Endothelial cell of umbilical vein (primary cell): ENCODE data around the gene LCE2C. TPM values are rescaled to one million over a fixed set of nuclear protein-coding genes. Genes with fewer than 3 reads are reported as not detected.

Experiments used
- BruUV-seq: library from RNA; stranded (reverse); fragments of 400-500 nt; replicated peaks from 2 replicates; lab custom pipeline; 2021; lab: Mats Ljungman, UMichigan
- CTCF ChIA-PET: fragments of 300-600, 350-600 bp; sonication (Branson Sonifier 250); formaldehyde crosslinking; loops from one replicate; lab custom pipeline; 2021; ENCODE audit warnings: antibody characterized with exemption, inconsistent platforms; lab: Charles Lee
- POLR2A ChIA-PET: fragments of 300-600, 350-600 bp; sonication (Branson Sonifier 250); formaldehyde crosslinking; loops from one replicate; lab custom pipeline; 2021; ENCODE audit warnings: antibody characterized with exemption, inconsistent platforms; lab: Charles Lee
- DNase-seq: peaks from one replicate; pipeline ENCODE4 v3.0.0-alpha.2; 2011; ENCODE audit warnings: low read depth, low spot score
- FAIRE-seq: peaks from 2 replicates; lab custom pipeline; 2011; peaks lifted over from hg19 to GRCh38; lab: Jason Lieb, UNC
- H2AFZ ChIP-seq: 2 replicates; pipeline ENCODE4 v1.6.0; 2012; ENCODE audit warnings: low read depth, low read length, control low read depth, inconsistent platforms
- H3K27ac ChIP-seq: 2 replicates; pipeline ENCODE4 v1.5.1; 2011; ENCODE audit warnings: low read depth, mild to moderate bottlenecking, control low read depth, low read length, moderate library complexity; ENCODE audit not compliant: insufficient read depth
- H3K27me3 ChIP-seq, 2 experiments: 2 replicates each; pipeline versions ENCODE4 v1.6.0 to v1.6.1; 2011; ENCODE audit warnings: low read length in 2 of 2, mixed read lengths in 1 of 2; ENCODE audit not compliant: control insufficient read depth in 2 of 2, insufficient read depth in 2 of 2
- H3K36me3 ChIP-seq, 2 experiments: 2 replicates in 1 of 2; 3 replicates in 1 of 2; pipeline ENCODE4 v1.5.1; 2011; ENCODE audit warnings: low read length in 2 of 2, mild to moderate bottlenecking in 1 of 2, moderate library complexity in 1 of 2; ENCODE audit not compliant: control insufficient read depth in 2 of 2, insufficient read depth in 2 of 2; ENCODE audit errors: extremely low read depth in 1 of 2
- H3K4me1 ChIP-seq: 3 replicates; pipeline ENCODE4 v1.5.1; 2011; ENCODE audit warnings: mild to moderate bottlenecking, low read length; ENCODE audit not compliant: control insufficient read depth, insufficient read depth; ENCODE audit errors: extremely low read depth
- H3K4me2 ChIP-seq: 2 replicates; pipeline ENCODE4 v1.6.1; 2011; ENCODE audit warnings: low read length, control low read depth, mixed read lengths; ENCODE audit not compliant: insufficient read depth
- H3K4me3 ChIP-seq, 3 experiments: fragments of 200-600 bp in 1 of 3; sonication (generic), shearing (Covaris generic) in 1 of 3; replicated peaks in 1 of 3; 2 replicates each; pipeline ENCODE4 v1.5.1; 2011 to 2016; ENCODE audit warnings: control low read depth in 3 of 3, low read length in 3 of 3, mild to moderate bottlenecking in 2 of 3, inconsistent platforms in 1 of 3, low read depth in 1 of 3, moderate library complexity in 1 of 3; ENCODE audit not compliant: insufficient read depth in 1 of 3
- H3K79me2 ChIP-seq: 2 replicates; pipeline ENCODE4 v1.6.0; 2012; ENCODE audit warnings: low read length, inconsistent platforms; ENCODE audit not compliant: control insufficient read depth, insufficient read depth
- H3K9ac ChIP-seq: replicated peaks from 2 replicates; pipeline ENCODE3; 2011; ENCODE audit warnings: low read length, control low read depth; ENCODE audit not compliant: insufficient read depth; ENCODE audit errors: extremely low read depth
- H3K9me1 ChIP-seq: replicated peaks from 3 replicates; pipeline ENCODE4 v1.6.0; 2011; ENCODE audit warnings: mild to moderate bottlenecking, low read length; ENCODE audit not compliant: control insufficient read depth, insufficient read depth; ENCODE audit errors: extremely low read depth
- H3K9me3 ChIP-seq: replicated peaks from 2 replicates; pipeline ENCODE4 v1.5.1; 2012; ENCODE audit warnings: low read length, inconsistent platforms; ENCODE audit not compliant: control insufficient read depth, insufficient read depth
- H4K20me1 ChIP-seq: replicated peaks from 2 replicates; pipeline ENCODE3; 2011; ENCODE audit warnings: mild to moderate bottlenecking, low read length; ENCODE audit not compliant: control insufficient read depth, insufficient read depth; ENCODE audit errors: extremely low read depth
- EZH2 ChIP-seq: IDR thresholded peaks from 2 replicates; pipeline ENCODE4 v1.6.1; 2012; ENCODE audit warnings: borderline replicate concordance, low read depth, mild to moderate bottlenecking, moderate library complexity, low read length, inconsistent platforms; ENCODE audit not compliant: severe bottlenecking
- FOS ChIP-seq: IDR thresholded peaks from 2 replicates; pipeline ENCODE4 v1.6.1; 2011; ENCODE audit warnings: mild to moderate bottlenecking, low read length, moderate library complexity, borderline replicate concordance; ENCODE audit not compliant: insufficient read depth
- GATA2 ChIP-seq: IDR thresholded peaks from 2 replicates; pipeline ENCODE4 v1.7.0; 2011; ENCODE audit warnings: low read depth, mild to moderate bottlenecking, moderate library complexity, mixed read lengths, low read length; ENCODE audit not compliant: insufficient read length, insufficient read depth
- JUN ChIP-seq: IDR thresholded peaks from 2 replicates; pipeline ENCODE4 v1.6.1; 2011; ENCODE audit warnings: borderline replicate concordance, low read depth; ENCODE audit not compliant: insufficient read length, insufficient read depth
- MYC ChIP-seq: IDR thresholded peaks from one replicate; pipeline ENCODE4 v1.6.1; 2011; ENCODE audit warnings: mild to moderate bottlenecking, low read depth, low read length
- POLR2A ChIP-seq: IDR thresholded peaks from 2 replicates; pipeline ENCODE4 v1.6.1; 2012; ENCODE audit warnings: low read depth, mild to moderate bottlenecking, control low read depth, low read length
- POLR2AphosphoS5 ChIP-seq: IDR thresholded peaks from 2 replicates; pipeline ENCODE4 v1.6.1; 2012; ENCODE audit warnings: low read depth, mild to moderate bottlenecking, control low read depth, low read length, moderate library complexity; ENCODE audit not compliant: insufficient read depth
- dilution Hi-C: fragments of 300-500 bp; cut with MboI; formaldehyde crosslinking; loops from one replicate; pipeline ENCODE4 v1.15.0; 2019; ENCODE audit warnings: low sequenced_read_pairs; ENCODE audit not compliant: extremely low pct_ligation_motif_present
- intact Hi-C: fragments of 100-400 bp; cut with micrococcal nuclease; formaldehyde crosslinking; loops from one replicate; pipeline ENCODE4 v1.10.0; 2022
- polyA plus RNA-seq, 4 experiments: library from polyadenylated mRNA; depleted of rRNA in 3 of 4; stranded (reverse) in 3 of 4; unstranded in 1 of 4; fragments of >200 nt; gene quantifications; 2 replicates each; pipeline versions ENCODE4 v1.2.1 to v1.2.3, GENCODE V29; 2011 to 2012; ENCODE audit warnings: missing spikeins in 1 of 4
- total RNA-seq: library from RNA; stranded (reverse); gene quantifications from 2 replicates; pipeline ENCODE4 v1.2.3, GENCODE V29; 2021
- TF ChIP-seq, protein P1 (sequence below), 2 donors: IDR thresholded peaks; 1 replicate in 1 of 2; 2 replicates in 1 of 2; pipeline ENCODE4 v1.5.1; 2011; ENCODE audit warnings: low read length in 2 of 2, mild to moderate bottlenecking in 2 of 2, moderate library complexity in 2 of 2, control low read depth in 1 of 2, inconsistent platforms in 1 of 2, low read depth in 1 of 2; ENCODE audit not compliant: insufficient read depth in 1 of 2; ENCODE audit errors: extremely low read depth in 1 of 2
- TF ChIP-seq, protein P2 (sequence below): IDR thresholded peaks from 2 replicates; pipeline ENCODE4 v1.6.1; 2011; ENCODE audit not compliant: insufficient read depth, insufficient read length

Gene LCE2C
- total and polyA plus RNA-seq, 2 donors (not counting 3 experiments of a cell fraction or from before 2014, with no cell fraction given): not detected

DNA sequence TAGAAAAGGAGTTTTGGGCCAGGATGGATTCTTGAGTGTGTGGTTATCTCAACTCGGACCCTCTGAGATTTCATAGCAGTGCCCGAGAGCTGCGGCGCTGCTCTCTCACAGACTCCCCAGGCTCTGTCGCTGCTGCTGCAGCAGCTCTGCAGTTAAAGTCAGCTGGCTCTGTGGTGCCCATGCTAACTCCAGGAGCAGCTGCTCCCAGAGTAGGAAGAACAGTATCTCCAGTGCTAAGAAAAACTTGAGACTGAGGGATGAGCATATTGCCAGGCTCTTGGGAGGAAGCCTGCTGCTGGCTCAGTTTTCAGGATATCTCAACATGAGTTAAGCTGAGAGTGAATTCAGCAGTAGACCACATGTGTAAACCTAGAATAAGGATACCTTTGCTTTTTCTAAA, 7.4 kb upstream of the LCE2C start:
- Histone ChIP-seq H3K9ac (no peak overlapping the region), H3K27ac (no peak overlapping the region), H4K20me1 (no peaks in the 10 kb centered on the region), H3K4me1 (no peaks in the 10 kb centered on the region), H3K27me3 (no peaks in the 10 kb centered on the region), H3K9me3 (no peaks in the 10 kb centered on the region), H3K36me3 (no peaks in the 10 kb centered on the region), H2AFZ (no peak overlapping the region), H3K79me2 (no peaks in the 10 kb centered on the region), H3K4me2 (no peak overlapping the region), H3K9me1 (no peaks in the 10 kb centered on the region), H3K4me3 (no peak overlapping the region)
- ChIA-PET CTCF (no interaction called here), POLR2A (no interaction called here)
- dilution Hi-C loops (no loop called here), intact Hi-C loops (no loop called here)
- no peak for TF ChIP-seq MYC
- no peak for TF ChIP-seq JUN
- TF ChIP-seq POLR2AphosphoS5: no peak
- TF ChIP-seq POLR2A: no peak
- TF ChIP-seq, protein P1, sequence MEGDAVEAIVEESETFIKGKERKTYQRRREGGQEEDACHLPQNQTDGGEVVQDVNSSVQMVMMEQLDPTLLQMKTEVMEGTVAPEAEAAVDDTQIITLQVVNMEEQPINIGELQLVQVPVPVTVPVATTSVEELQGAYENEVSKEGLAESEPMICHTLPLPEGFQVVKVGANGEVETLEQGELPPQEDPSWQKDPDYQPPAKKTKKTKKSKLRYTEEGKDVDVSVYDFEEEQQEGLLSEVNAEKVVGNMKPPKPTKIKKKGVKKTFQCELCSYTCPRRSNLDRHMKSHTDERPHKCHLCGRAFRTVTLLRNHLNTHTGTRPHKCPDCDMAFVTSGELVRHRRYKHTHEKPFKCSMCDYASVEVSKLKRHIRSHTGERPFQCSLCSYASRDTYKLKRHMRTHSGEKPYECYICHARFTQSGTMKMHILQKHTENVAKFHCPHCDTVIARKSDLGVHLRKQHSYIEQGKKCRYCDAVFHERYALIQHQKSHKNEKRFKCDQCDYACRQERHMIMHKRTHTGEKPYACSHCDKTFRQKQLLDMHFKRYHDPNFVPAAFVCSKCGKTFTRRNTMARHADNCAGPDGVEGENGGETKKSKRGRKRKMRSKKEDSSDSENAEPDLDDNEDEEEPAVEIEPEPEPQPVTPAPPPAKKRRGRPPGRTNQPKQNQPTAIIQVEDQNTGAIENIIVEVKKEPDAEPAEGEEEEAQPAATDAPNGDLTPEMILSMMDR (IDR thresholded peaks at IDR 0.05; ENCODE audit: extremely low read depth in 1 of 2, insufficient read depth in 1 of 2, low read depth in 1 of 2, low read length in 2 of 2): no peak
- TF ChIP-seq, protein P2, sequence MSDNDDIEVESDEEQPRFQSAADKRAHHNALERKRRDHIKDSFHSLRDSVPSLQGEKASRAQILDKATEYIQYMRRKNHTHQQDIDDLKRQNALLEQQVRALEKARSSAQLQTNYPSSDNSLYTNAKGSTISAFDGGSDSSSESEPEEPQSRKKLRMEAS: no peak
- no peak for TF ChIP-seq GATA2
- TF ChIP-seq FOS: no peak
- no peak for TF ChIP-seq EZH2
- FAIRE-seq (no peak), DNase-seq (no peak)
- no TSS peak for BruUV-seq
